K562 (cell line): ENCODE measurements around the gene PTPRC. TPM values are rescaled to one million over a fixed set of nuclear protein-coding genes. Genes with fewer than 3 reads are reported as not detected.
A peak's percentile ranks its signal among the peaks of the same experiment; 100 is the strongest.

ENCODE experiments used
- ATAC-seq: fragments of 200-7000 bp; cut with Tn5 transposase; 3 replicates; pipeline ENCODE4 v1.9.1; 2020; ENCODE audit warnings: moderate library complexity
- BruUV-seq: library from RNA; stranded (reverse); fragments of 400-500 nt; replicated peaks from 2 replicates; lab custom pipeline; 2021; lab: Mats Ljungman, UMichigan
- CTCF ChIA-PET: fragments of 300-600 bp; formaldehyde crosslinking; extraction: SDS; loops from one replicate; lab custom pipeline; 2021; ENCODE audit warnings: low intra/inter-chr PET ratio; lab: Yijun Ruan, JAX
- POLR2A ChIA-PET: fragments of 300-600, 350-650 bp; sonication (Branson Sonifier 250); formaldehyde crosslinking; extraction: SDS; loops from one replicate; lab custom pipeline; 2021; ENCODE audit warnings: antibody characterized with exemption, inconsistent platforms; lab: Yijun Ruan, JAX
- DNase-seq, 4 experiments: peaks; one replicate each; pipeline versions ENCODE4 v3.0.0 to v3.0.0-alpha.2; 2011 to 2018; ENCODE audit warnings: low spot score in 3 of 4, mixed read lengths in 3 of 4; ENCODE audit errors: extremely low read depth in 1 of 4
- FAIRE-seq: peaks from 2 replicates; lab custom pipeline; 2011; peaks lifted over from hg19 to GRCh38; lab: Jason Lieb, UNC
- H2AFZ ChIP-seq: 2 replicates; pipeline ENCODE4 v1.6.0; 2011; ENCODE audit warnings: low read depth, low read length, control low read depth, inconsistent platforms
- H3K27ac ChIP-seq: fragments of 200-600 bp; 3 replicates; pipeline ENCODE4 v1.8.0; 2011; ENCODE audit warnings: low read depth, mild to moderate bottlenecking, control low read depth, inconsistent platforms, low read length, moderate library complexity, mixed read lengths; ENCODE audit errors: extremely low read depth
- H3K27me3 ChIP-seq, 2 experiments: fragments of 300-600 bp in 1 of 2; 2 replicates in 1 of 2; 3 replicates in 1 of 2; pipeline versions ENCODE4 v1.6.0 to v1.8.0; 2011; ENCODE audit warnings: inconsistent platforms in 2 of 2, low read length in 2 of 2, mild to moderate bottlenecking in 1 of 2, mixed read lengths in 1 of 2, moderate library complexity in 1 of 2; ENCODE audit not compliant: control insufficient read depth in 2 of 2, insufficient read depth in 2 of 2
- H3K36me3 ChIP-seq: fragments of 300-600 bp; 3 replicates; pipeline ENCODE4 v1.8.0; 2011; ENCODE audit warnings: mild to moderate bottlenecking, low read length, inconsistent platforms; ENCODE audit not compliant: control insufficient read depth, insufficient read depth
- H3K4me1 ChIP-seq, 2 experiments: fragments of 200-600 bp in 1 of 2; replicated peaks in 1 of 2; 2 replicates in 1 of 2; 3 replicates in 1 of 2; pipeline versions ENCODE4 v1.5.1 to v1.8.0; 2011; ENCODE audit warnings: inconsistent platforms in 2 of 2, low read length in 2 of 2, mild to moderate bottlenecking in 1 of 2, mixed read lengths in 1 of 2, moderate library complexity in 1 of 2; ENCODE audit not compliant: control insufficient read depth in 2 of 2, insufficient read depth in 2 of 2
- H3K4me2 ChIP-seq: 2 replicates; pipeline ENCODE4 v1.6.1; 2011; ENCODE audit warnings: low read length, control low read depth, inconsistent platforms, mixed read lengths; ENCODE audit not compliant: insufficient read depth
- H3K4me3 ChIP-seq: fragments of 200-600 bp; sonication (generic), shearing (Covaris generic); 2 replicates; pipeline ENCODE4 v1.5.1; 2016; ENCODE audit warnings: control low read depth, inconsistent platforms
- H3K79me2 ChIP-seq: fragments of 200-600 bp; 3 replicates; pipeline ENCODE4 v1.8.0; 2011; ENCODE audit warnings: low read length, inconsistent platforms; ENCODE audit not compliant: control insufficient read depth, insufficient read depth
- H3K9ac ChIP-seq, 2 experiments: 2 replicates each; pipeline versions ENCODE4 v1.6.0 to v1.6.1; 2011; ENCODE audit warnings: low read depth in 2 of 2, low read length in 2 of 2, control low read depth in 1 of 2, inconsistent platforms in 1 of 2, mild to moderate bottlenecking in 1 of 2, mixed read lengths in 1 of 2; ENCODE audit not compliant: insufficient read depth in 1 of 2
- H3K9me1 ChIP-seq: one replicate; pipeline ENCODE4 v1.6.0; 2011; ENCODE audit warnings: inconsistent platforms, mild to moderate bottlenecking, low read length, moderate library complexity; ENCODE audit not compliant: control insufficient read depth, insufficient read depth
- H3K9me3 ChIP-seq: replicated peaks from 2 replicates; pipeline ENCODE4 v1.5.1; 2011; ENCODE audit warnings: low read depth, low read length, inconsistent platforms; ENCODE audit not compliant: control insufficient read depth, insufficient read depth
- H4K20me1 ChIP-seq: replicated peaks from 2 replicates; pipeline ENCODE4 v1.6.1; 2011; ENCODE audit warnings: low read length, inconsistent platforms, mixed read lengths; ENCODE audit not compliant: control insufficient read depth, insufficient read depth
- ETV1 ChIP-seq: fragments of 450-650 bp; conservative IDR thresholded peaks from 2 replicates; pipeline ENCODE4 v1.6.1; 2016; ENCODE audit warnings: missing genetic modification characterization, control low read depth, low read depth, missing compliant biosample characterization
- FOXJ2 ChIP-seq: fragments of 200-800 bp; sonication (Bioruptor generic); IDR thresholded peaks from 2 replicates; pipeline ENCODE4 v1.6.1; 2016; ENCODE audit warnings: missing genetic modification characterization, missing compliant biosample characterization
- RBFOX2 ChIP-seq: fragments of 200-400 bp; formaldehyde crosslinking; IDR thresholded peaks from 2 replicates; pipeline ENCODE4 v1.6.1; 2017; ENCODE audit warnings: low read depth, mild to moderate bottlenecking, low read length, moderate library complexity
- ZNF445 ChIP-seq: fragments of 250-450 bp; sonication (Bioruptor Pico); IDR thresholded peaks from 2 replicates; pipeline ENCODE4 v1.4.0; 2020; ENCODE audit warnings: low read depth, mild to moderate bottlenecking, moderate library complexity
- WGBS: fragments of 100-300 bp; shearing (Covaris generic); methylation state at CpG from one replicate; pipeline ENCODE4 v1.1.6; 2016; ENCODE audit warnings: low coverage, mixed read lengths; ENCODE audit not compliant: insufficient coverage; ENCODE audit errors: missing lambda C conversion rate; 5-methylcytosine and 5-hydroxymethylcytosine counted together
- in situ Hi-C: fragments of 300-500 bp; cut with MboI; formaldehyde crosslinking; loops from 4 replicates; pipeline ENCODE4 v1.15.0; 2018; ENCODE audit warnings: inconsistent platforms, mixed read lengths
- intact Hi-C: fragments of 100-400 bp; cut with micrococcal nuclease; formaldehyde crosslinking; loops from 2 replicates; pipeline ENCODE4 v1.14.2; 2022
- polyA plus RNA-seq, 8 experiments: library from polyadenylated mRNA; depleted of rRNA in 4 of 8; stranded (reverse) in 5 of 8; unstranded in 3 of 8; fragments of >200 nt; fragmentation: Nextera tagmentation in 2 of 8; fragmentation: Illumina TruSeq in 1 of 8; extraction: Ambion mirVana in 2 of 8; extraction: Trizol in 1 of 8; gene quantifications; 2 replicates each; pipeline versions ENCODE4 v1.2.1 to v1.2.3, GENCODE V29; 2011 to 2014; ENCODE audit warnings: inconsistent platforms in 1 of 8, missing spikeins in 1 of 8
- total RNA-seq, 7 experiments: library from RNA; depleted of rRNA in 6 of 7; stranded (reverse); fragments of >200 nt in 6 of 7; fragmentation: Illumina TruSeq in 2 of 7; extraction: Trizol in 2 of 7; gene quantifications; 2 replicates each; pipeline versions ENCODE4 v1.2.1 to v1.2.3, GENCODE V29; 2011 to 2021; ENCODE audit warnings: low replicate concordance in 1 of 7
- TF ChIP-seq, protein P1 (sequence below): sonication (generic); formaldehyde crosslinking; IDR thresholded peaks from 2 replicates; pipeline ENCODE4 v1.8.0; 2022; ENCODE audit warnings: missing genetic modification reagents, mild to moderate bottlenecking, borderline replicate concordance
- TF ChIP-seq, protein P2 (sequence below), 2 experiments: fragments of 200-800 bp in 1 of 2; sonication (Bioruptor generic) in 1 of 2; sonication (generic) in 1 of 2; formaldehyde crosslinking in 1 of 2; IDR thresholded peaks in 1 of 2; conservative IDR thresholded peaks in 1 of 2; 2 replicates each; pipeline versions ENCODE4 v1.5.0 to v1.6.1; 2016 to 2020; ENCODE audit warnings: missing compliant biosample characterization in 1 of 2, missing genetic modification characterization in 1 of 2, missing genetic modification reagents in 1 of 2
- TF ChIP-seq, protein P3 (sequence below), 2 experiments: fragments of 450-650 bp; IDR thresholded peaks; 2 replicates each; pipeline ENCODE4 v1.6.1; 2018; ENCODE audit warnings: mild to moderate bottlenecking in 2 of 2, low read depth in 1 of 2; ENCODE audit not compliant: partially characterized antibody in 2 of 2
- TF ChIP-seq, protein P4 (sequence below): fragments of 450-650 bp; formaldehyde crosslinking; IDR thresholded peaks from 2 replicates; pipeline ENCODE4 v1.4.0; 2020; ENCODE audit warnings: mild to moderate bottlenecking, moderate library complexity
- TF ChIP-seq, protein P5 (sequence below): fragments of 250-450 bp; sonication (Bioruptor Pico); IDR thresholded peaks from 2 replicates; pipeline ENCODE4 v1.5.0; 2022; ENCODE audit warnings: mild to moderate bottlenecking

The PTPRC gene
- total and polyA plus RNA-seq, 9 of the 15 experiments (the other 6 are each of a cell fraction or from before 2014, with no cell fraction given) = 7.1 to 107 (median 62.9) TPM

DNA sequence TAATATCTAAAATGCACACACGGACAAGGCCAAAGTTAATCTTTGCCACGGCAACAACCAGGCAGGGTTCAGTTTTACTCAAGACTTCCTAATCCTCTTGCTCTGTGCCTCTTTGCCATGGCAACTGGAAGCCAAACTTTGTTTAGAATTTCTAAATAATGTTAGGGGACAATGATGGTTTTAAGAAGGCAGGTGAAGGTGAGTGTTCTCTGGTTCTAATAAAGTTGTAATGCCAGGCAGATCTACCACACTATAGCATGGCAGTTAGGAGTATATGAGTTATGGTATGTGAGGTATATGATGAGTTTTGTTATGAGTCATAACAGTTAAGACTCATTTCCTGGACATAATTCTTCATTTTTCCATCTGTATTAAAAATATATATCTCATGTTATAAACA is 2.7 kb downstream of the PTPRC start:
- in situ Hi-C loops = no loop called here
- Histone ChIP-seq H2AFZ (peak overlapping the region; percentile 55; the same call in 1 of the 2 replicates), H4K20me1 (no peaks in the 10 kb centered on the region), H3K4me3 (peak overlapping the region; percentile 37), H3K79me2 (peaks cover 74% of the 10 kb centered on the region), H3K27ac (peak overlapping the region; percentile 79), H3K4me2 (peak overlapping the region; percentile 78), H3K9me3 (no peaks in the 10 kb centered on the region), H3K9me1 (no peaks in the 10 kb centered on the region), H3K9ac (peak overlapping the region in 1 of 2 experiments; percentile 74; a peak in 2 of 4 replicates), H3K27me3 (no peaks in the 10 kb centered on the region), H3K36me3 (no peaks in the 10 kb centered on the region), H3K4me1 (peaks cover 0 to 2% of the 10 kb centered on the region in 2 experiments; a peak in 1 of 5 replicates)
- 3% methylated on average over 2 of the region's 2 CpGs for WGBS
- no TSS peak for BruUV-seq
- peak in 1 of 4 experiments; percentile 52 for DNase-seq
- intact Hi-C loops = loop anchor here (1.0 to 5.0 kb wide), 3 partner anchors 15 to 644 kb away; no protein-coding TSS in a partner anchor
- CTCF ChIA-PET = no interaction called here
- no peak for FAIRE-seq
- POLR2A ChIA-PET = no interaction called here
- peak; percentile 55 for ATAC-seq
- TF ChIP-seq, protein P1, sequence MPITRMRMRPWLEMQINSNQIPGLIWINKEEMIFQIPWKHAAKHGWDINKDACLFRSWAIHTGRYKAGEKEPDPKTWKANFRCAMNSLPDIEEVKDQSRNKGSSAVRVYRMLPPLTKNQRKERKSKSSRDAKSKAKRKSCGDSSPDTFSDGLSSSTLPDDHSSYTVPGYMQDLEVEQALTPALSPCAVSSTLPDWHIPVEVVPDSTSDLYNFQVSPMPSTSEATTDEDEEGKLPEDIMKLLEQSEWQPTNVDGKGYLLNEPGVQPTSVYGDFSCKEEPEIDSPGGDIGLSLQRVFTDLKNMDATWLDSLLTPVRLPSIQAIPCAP (CRISPR knock-in tag) = no peak
- 0 out of 2 replicates have a peak, but pooled peaks have one; percentile 19 for TF ChIP-seq ZNF445 (CRISPR knock-in tag)
- 0 out of 2 replicates have a peak, but pooled peaks have one; percentile 15 for TF ChIP-seq ETV1
- TF ChIP-seq, protein P2, sequence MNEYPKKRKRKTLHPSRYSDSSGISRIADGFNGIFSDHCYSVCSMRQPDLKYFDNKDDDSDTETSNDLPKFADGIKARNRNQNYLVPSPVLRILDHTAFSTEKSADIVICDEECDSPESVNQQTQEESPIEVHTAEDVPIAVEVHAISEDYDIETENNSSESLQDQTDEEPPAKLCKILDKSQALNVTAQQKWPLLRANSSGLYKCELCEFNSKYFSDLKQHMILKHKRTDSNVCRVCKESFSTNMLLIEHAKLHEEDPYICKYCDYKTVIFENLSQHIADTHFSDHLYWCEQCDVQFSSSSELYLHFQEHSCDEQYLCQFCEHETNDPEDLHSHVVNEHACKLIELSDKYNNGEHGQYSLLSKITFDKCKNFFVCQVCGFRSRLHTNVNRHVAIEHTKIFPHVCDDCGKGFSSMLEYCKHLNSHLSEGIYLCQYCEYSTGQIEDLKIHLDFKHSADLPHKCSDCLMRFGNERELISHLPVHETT (CRISPR knock-in tag; conservative IDR thresholded peaks at IDR 0.05 in 1 of 2, IDR thresholded peaks at IDR 0.05 in 1 of 2) = no peak
- TF ChIP-seq, protein P3, sequence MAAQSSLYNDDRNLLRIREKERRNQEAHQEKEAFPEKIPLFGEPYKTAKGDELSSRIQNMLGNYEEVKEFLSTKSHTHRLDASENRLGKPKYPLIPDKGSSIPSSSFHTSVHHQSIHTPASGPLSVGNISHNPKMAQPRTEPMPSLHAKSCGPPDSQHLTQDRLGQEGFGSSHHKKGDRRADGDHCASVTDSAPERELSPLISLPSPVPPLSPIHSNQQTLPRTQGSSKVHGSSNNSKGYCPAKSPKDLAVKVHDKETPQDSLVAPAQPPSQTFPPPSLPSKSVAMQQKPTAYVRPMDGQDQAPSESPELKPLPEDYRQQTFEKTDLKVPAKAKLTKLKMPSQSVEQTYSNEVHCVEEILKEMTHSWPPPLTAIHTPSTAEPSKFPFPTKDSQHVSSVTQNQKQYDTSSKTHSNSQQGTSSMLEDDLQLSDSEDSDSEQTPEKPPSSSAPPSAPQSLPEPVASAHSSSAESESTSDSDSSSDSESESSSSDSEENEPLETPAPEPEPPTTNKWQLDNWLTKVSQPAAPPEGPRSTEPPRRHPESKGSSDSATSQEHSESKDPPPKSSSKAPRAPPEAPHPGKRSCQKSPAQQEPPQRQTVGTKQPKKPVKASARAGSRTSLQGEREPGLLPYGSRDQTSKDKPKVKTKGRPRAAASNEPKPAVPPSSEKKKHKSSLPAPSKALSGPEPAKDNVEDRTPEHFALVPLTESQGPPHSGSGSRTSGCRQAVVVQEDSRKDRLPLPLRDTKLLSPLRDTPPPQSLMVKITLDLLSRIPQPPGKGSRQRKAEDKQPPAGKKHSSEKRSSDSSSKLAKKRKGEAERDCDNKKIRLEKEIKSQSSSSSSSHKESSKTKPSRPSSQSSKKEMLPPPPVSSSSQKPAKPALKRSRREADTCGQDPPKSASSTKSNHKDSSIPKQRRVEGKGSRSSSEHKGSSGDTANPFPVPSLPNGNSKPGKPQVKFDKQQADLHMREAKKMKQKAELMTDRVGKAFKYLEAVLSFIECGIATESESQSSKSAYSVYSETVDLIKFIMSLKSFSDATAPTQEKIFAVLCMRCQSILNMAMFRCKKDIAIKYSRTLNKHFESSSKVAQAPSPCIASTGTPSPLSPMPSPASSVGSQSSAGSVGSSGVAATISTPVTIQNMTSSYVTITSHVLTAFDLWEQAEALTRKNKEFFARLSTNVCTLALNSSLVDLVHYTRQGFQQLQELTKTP (IDR thresholded peaks at IDR 0.05; ENCODE audit: low read depth in 1 of 2, partially characterized antibody in 2 of 2) = peak in 1 of 2 experiments; percentile 22
- TF ChIP-seq, protein P4, sequence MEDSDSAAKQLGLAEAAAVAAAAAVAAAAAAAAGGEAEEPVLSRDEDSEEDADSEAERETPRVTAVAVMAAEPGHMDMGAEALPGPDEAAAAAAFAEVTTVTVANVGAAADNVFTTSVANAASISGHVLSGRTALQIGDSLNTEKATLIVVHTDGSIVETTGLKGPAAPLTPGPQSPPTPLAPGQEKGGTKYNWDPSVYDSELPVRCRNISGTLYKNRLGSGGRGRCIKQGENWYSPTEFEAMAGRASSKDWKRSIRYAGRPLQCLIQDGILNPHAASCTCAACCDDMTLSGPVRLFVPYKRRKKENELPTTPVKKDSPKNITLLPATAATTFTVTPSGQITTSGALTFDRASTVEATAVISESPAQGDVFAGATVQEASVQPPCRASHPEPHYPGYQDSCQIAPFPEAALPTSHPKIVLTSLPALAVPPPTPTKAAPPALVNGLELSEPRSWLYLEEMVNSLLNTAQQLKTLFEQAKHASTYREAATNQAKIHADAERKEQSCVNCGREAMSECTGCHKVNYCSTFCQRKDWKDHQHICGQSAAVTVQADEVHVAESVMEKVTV = no peak
- 0 out of 2 replicates have a peak, but pooled peaks have one; percentile 35 for TF ChIP-seq FOXJ2 (tag)
- TF ChIP-seq, protein P5, sequence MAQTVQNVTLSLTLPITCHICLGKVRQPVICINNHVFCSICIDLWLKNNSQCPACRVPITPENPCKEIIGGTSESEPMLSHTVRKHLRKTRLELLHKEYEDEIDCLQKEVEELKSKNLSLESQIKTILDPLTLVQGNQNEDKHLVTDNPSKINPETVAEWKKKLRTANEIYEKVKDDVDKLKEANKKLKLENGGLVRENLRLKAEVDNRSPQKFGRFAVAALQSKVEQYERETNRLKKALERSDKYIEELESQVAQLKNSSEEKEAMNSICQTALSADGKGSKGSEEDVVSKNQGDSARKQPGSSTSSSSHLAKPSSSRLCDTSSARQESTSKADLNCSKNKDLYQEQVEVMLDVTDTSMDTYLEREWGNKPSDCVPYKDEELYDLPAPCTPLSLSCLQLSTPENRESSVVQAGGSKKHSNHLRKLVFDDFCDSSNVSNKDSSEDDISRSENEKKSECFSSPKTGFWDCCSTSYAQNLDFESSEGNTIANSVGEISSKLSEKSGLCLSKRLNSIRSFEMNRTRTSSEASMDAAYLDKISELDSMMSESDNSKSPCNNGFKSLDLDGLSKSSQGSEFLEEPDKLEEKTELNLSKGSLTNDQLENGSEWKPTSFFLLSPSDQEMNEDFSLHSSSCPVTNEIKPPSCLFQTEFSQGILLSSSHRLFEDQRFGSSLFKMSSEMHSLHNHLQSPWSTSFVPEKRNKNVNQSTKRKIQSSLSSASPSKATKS (CRISPR knock-in tag) = no peak
- peak; percentile 44; the same call in 1 of the 2 replicates for TF ChIP-seq RBFOX2
